ENCODE data around the gene MAP3K4.
A peak's percentile ranks its signal among the peaks of the same experiment; 100 is the strongest.

DNA sequence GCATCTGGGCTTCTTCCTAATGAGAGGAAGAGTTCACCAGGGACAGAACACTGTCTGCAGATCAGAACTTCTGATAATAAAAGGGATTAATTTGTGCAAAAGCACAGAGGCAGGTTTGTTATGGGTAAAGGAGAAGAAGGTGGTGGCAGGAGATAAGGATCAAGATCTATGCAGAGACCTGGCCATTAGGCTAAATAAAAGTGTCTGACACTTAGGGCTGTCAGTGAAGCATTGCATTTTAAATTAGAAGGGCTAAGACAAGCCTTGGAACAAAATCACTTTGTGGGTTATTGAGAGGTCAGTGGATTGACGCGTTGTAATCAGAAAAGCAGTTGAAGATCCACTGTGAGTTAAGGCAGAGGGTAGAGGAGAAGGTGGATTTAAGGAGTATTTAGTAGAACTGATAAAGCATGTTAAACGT is 76.8 kb downstream of the MAP3K4 start:
- TF ChIP-seq ISL1 (CRISPR knock-in tag; IDR thresholded peaks at IDR 0.05): no peak
- peak; percentile 64; the same call in 1 of the 2 replicates for TF ChIP-seq TCF4 (CRISPR knock-in tag; IDR thresholded peaks at IDR 0.05; ENCODE audit: borderline replicate concordance)
- TF ChIP-seq, protein P1, sequence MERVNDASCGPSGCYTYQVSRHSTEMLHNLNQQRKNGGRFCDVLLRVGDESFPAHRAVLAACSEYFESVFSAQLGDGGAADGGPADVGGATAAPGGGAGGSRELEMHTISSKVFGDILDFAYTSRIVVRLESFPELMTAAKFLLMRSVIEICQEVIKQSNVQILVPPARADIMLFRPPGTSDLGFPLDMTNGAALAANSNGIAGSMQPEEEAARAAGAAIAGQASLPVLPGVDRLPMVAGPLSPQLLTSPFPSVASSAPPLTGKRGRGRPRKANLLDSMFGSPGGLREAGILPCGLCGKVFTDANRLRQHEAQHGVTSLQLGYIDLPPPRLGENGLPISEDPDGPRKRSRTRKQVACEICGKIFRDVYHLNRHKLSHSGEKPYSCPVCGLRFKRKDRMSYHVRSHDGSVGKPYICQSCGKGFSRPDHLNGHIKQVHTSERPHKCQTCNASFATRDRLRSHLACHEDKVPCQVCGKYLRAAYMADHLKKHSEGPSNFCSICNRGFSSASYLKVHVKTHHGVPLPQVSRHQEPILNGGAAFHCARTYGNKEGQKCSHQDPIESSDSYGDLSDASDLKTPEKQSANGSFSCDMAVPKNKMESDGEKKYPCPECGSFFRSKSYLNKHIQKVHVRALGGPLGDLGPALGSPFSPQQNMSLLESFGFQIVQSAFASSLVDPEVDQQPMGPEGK (CRISPR knock-in tag; IDR thresholded peaks at IDR 0.05; ENCODE audit: borderline replicate concordance): no peak
- TF ChIP-seq ZNF8 (CRISPR knock-in tag; IDR thresholded peaks at IDR 0.05): no peak
- TF ChIP-seq RARB (CRISPR knock-in tag; IDR thresholded peaks at IDR 0.05): no peak
- TF ChIP-seq GLIS3 (CRISPR knock-in tag; IDR thresholded peaks at IDR 0.05): no peak
- no peak for TF ChIP-seq ZNF70 (CRISPR knock-in tag; IDR thresholded peaks at IDR 0.05)
- TF ChIP-seq BACH2 (CRISPR knock-in tag; IDR thresholded peaks at IDR 0.05; ENCODE audit: borderline replicate concordance): no peak
- no peak for TF ChIP-seq PPARA (CRISPR knock-in tag; IDR thresholded peaks at IDR 0.05; ENCODE audit: borderline replicate concordance)
- TF ChIP-seq ARNTL (CRISPR knock-in tag; IDR thresholded peaks at IDR 0.05; ENCODE audit: borderline replicate concordance, low read depth): no peak
- no peak for TF ChIP-seq ZFP3 (CRISPR knock-in tag; IDR thresholded peaks at IDR 0.05)
